Measurements from ENCODE around the gene SEC11A.
A peak's percentile ranks its signal among the peaks of the same experiment; 100 is the strongest.
"Not testable (repeated sequence)": the region's sequence is repeated elsewhere in the genome, so short reads cannot be mapped to it uniquely, and the experiment has no call there.

SEC11A gene

DNA sequence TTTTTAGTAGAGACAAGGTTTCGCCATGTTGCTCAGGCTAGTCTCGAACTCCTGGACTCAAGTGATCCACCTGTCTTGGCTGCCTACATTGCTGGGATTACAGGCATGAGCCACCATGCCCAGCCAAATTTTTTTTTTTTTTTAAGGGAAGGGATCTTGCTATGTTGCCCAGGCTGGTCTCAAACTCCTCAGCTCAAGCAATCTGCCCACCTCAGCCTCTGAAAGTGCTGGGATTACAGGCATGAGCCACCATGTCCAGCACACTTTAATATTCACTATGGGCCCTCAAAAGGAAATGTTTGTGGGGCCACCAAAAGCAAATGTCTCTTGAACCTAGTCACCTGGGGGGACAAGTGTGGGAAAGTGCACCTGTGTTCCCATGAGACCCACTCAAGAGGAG is 73.3 kb downstream of the SEC11A start:
- DNase-seq (ENCODE audit: low read depth) = not testable (repeated sequence)

DNA sequence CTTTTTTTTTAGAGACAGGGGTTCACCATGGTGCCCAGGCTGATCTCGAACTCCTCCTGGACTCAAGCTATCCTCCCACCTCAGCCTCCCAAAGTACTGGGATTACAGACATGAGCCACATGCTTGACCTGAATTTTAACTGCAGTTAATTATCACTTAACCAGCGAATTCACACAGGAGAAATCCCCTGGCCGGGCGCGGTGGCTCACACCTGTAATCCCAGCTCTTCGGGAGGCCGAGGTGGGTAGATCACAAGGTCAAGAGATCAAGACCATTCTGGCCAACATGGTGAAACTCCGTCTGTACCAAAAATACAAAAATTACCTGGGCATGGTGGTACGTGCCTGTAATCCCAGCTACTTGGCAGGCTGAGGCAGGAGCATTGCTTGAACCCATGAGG is 74.1 kb downstream of the SEC11A start:
- DNase-seq (ENCODE audit: low read depth) = not testable (repeated sequence)

DNA sequence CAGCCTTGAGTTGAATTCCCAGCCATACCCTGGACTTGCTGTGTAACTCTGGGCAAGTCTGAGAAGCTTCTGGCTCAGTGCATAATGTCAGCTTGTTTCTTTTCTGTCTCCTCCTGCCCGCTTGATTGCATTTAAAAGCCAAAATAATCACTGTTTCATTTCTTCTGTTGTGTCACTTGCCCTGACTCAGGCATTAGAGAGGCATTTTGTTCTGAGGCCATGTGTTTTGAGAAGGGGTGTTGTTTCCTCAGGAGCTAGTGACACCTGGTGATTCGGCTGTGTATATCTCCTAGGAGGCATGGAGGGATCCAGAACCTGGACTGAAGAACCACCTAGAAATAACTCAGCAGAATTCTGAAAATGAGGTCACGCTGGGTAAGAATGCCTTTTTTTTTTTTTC is 77.8 kb downstream of the SEC11A start:
- no peak for DNase-seq (ENCODE audit: low read depth)

DNA sequence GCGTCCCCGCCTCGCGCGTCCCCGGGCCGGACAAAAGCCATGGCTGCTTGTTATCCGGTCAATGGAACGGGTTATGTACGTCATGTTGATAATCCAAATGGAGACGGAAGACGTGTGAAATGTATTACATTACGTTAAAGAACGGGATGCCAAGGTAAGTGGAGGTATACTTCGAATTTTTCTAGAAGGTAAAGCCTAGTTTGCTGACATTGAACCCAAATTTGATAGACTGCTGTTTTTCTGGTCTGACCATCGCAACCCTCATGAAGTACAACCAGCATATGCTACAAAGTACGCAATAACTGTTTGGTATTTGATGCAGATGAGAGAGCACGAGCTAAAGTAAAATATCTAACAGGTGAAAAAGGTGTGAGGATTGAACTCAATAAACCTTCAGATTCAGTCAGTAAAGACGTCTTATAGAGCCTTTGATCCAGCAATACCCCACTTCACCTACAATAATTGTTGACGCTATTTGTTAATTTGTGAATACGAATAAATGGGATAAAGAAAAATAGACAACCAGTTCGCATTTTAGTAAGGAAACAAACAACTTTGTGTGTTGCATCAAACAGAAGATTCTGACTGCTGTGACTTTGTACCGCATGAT is 81.6 kb downstream of the SEC11A start:
- no peak for DNase-seq (ENCODE audit: low read depth)

DNA sequence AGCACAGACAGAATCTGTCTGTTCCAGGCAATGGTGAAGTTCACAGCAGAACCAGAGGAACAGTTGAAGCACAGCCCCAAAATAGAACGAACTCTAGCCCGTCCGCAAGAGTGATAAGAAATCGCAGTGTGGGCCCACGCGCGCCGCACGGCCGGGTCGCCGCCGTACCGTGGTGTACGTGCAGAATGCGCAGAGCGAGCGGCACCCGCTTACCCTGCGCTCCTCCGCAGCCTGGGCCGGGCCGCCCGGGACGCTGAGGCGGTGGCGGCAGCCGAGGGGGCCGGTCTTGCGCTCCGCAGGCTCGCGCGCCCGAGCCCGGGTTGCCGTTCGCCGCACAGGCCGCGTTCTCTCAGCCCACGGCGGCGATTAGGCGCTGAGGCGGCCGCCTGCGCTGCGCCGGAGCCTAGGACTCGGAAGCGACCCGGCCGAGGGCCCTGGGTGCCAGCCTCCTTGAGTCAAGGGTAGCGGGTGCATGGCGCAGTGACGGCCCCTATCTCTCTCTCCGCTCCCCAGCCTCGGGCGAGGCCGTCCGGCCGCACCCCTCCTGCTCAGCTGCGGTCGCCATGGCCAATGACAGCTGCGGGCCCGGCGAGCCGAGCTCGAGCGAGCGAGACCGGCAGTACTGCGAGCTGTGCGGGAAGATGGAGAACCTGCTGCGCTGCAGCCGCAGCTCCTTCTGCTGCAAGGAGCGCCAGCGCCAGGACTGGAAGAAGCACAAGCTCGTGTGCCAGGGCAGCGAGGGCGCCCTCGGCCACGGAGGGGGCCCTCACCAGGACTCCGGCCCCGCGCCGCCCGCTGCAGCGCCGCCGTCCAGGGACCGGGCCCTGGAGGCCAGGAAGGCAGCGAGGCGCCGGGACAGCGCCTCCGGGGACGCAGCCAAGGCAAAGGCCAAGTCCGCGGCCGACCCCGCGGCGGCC is 82.4 kb downstream of the SEC11A start:
- DNase-seq (ENCODE audit: low read depth) = peak; percentile 68

DNA sequence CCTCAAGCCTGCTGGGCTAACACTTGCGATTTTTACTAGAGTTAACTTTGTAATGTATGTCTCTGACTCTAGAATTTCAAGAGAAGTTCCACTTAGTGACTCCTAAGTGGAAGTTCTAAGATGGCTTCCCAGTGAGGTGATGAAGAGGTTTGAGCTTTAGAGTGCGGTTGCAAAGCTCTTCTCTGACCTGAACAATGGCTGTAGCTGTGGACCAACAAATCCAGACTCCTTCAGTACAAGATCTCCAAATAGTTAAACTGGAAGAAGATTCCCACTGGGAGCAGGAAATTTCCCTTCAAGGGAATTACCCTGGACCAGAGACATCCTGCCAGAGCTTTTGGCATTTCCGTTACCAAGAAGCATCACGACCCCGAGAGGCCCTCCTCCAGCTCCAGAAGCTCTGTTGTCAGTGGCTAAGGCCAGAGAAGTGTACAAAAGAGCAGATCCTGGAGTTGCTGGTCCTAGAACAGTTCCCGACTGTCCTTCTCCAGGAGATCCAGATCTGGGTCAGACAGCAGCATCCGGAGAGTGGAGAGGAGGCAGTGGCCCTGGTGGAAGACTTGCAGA is 84.2 kb downstream of the SEC11A start:
- DNase-seq (ENCODE audit: low read depth) = no peak

DNA sequence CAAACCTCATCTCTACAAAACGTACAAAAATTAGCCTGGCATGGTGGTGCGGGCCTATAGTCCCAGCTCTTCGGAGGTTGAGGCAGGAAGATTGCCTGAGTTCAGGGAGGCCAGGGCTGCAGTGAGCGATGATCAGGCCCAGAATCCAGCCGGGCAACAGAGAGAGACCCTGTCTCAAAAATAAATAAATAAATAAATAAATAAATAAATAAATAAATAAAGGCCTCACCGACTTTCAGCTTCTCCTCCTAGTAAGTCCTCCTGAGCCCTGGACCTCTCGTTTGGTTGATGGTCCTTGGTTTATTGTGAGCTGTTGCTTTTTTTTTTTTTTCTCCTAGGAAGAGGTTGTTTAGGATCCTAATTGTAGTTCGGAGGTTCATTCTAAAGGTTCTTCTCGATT is 86.9 kb downstream of the SEC11A start:
- DNase-seq (ENCODE audit: low read depth) = no peak

DNA sequence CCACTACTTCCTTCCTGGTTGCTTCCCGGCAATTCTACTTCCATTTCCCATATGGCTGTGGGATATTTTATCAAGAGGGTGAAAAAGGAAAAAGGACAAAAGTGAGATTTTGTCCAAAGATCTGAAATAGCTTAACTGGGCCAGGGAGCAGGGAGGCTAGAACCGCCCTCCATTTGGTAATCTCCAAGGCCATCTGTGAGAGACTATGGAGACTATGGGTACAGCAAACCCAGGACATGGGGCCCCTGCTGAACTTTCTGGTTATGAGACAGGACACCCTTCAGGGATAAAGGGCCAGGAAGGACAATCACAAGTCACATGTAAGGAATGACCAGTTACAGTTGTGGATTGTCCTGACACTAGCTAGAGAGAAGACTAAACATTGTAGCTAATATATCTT is 90.8 kb downstream of the SEC11A start:
- no peak for DNase-seq (ENCODE audit: low read depth)

DNA sequence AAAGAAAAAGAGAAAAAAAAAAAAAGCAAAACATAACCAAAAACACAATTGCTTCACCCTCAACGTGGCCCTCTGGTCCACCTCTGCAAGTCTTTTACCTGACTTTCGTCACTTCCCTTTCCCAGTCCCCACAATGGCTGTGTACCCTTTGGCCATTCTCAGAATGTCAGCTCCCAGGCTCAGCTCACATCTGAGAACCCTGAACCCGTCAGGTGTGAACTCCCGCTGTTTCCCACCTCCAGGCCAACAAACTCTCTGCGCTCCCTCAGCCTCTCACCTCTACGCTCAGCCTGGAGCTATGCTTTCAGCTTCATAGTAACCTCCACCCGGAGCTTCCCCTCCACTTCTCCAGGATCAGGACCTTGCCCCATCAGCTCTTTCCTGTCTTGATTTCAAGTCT is 91.6 kb downstream of the SEC11A start:
- DNase-seq (ENCODE audit: low read depth) = no peak

DNA sequence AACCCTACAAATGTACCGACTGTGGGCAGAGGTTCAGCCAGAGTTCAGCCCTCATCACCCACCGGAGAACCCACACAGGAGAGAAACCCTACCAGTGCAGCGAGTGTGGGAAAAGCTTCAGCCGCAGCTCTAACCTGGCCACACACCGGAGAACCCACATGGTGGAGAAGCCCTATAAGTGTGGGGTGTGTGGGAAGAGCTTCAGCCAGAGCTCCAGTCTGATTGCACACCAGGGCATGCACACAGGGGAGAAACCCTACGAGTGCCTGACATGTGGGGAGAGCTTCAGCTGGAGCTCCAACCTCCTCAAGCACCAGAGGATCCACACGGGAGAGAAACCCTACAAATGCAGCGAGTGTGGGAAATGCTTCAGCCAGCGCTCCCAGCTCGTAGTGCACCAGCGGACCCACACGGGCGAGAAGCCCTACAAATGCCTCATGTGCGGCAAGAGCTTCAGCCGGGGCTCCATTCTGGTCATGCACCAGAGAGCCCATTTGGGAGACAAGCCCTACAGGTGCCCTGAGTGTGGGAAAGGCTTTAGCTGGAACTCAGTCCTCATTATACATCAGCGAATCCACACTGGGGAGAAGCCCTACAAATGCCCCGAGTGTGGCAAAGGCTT is 94.5 kb downstream of the SEC11A start:
- DNase-seq (ENCODE audit: low read depth) = no peak

DNA sequence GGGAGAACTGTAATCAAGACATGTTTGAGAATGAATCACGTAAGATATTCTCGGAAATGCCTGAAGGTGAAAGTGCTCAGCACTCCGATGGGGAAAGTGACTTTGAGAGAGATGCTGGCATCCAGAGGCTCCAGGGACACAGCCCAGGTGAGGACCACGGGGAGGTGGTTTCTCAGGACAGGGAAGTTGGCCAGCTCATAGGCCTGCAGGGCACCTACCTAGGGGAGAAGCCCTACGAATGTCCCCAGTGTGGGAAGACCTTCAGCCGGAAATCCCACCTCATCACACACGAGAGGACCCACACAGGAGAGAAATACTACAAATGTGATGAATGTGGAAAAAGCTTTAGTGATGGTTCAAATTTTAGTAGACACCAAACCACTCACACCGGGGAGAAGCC is 95.3 kb downstream of the SEC11A start:
- no peak for DNase-seq (ENCODE audit: low read depth)
